Neutrophil (primary cell): Measurements from ENCODE around the gene REXO4.

Experiments used
- H3K27ac ChIP-seq: fragments of 200-600 bp; sonication (generic); 2 replicates; pipeline ENCODE4 v1.5.1; 2016; ENCODE audit warnings: mild to moderate bottlenecking, moderate library complexity
- H3K27me3 ChIP-seq: fragments of 200-600 bp; sonication (generic); 2 replicates; pipeline ENCODE4 v1.6.0; 2016; ENCODE audit warnings: mild to moderate bottlenecking
- H3K36me3 ChIP-seq: fragments of 200-600 bp; sonication (generic); 2 replicates; pipeline ENCODE4 v1.5.1; 2017
- H3K4me1 ChIP-seq, 2 experiments: fragments of 200-600 bp in 1 of 2; sonication (generic) in 1 of 2; 1 replicate in 1 of 2; 2 replicates in 1 of 2; pipeline versions ENCODE4 v1.5.1 to v1.6.1; 2013 to 2016; ENCODE audit warnings: low read depth in 1 of 2, low read length in 1 of 2, mild to moderate bottlenecking in 1 of 2, moderate library complexity in 1 of 2; ENCODE audit not compliant: control insufficient read depth in 1 of 2, insufficient read depth in 1 of 2
- H3K4me3 ChIP-seq, 2 experiments: fragments of 200-600 bp in 1 of 2; sonication (generic) in 1 of 2; 1 replicate in 1 of 2; 2 replicates in 1 of 2; pipeline ENCODE4 v1.5.1; 2013 to 2016; ENCODE audit warnings: low read depth in 1 of 2, low read length in 1 of 2, mild to moderate bottlenecking in 1 of 2, moderate library complexity in 1 of 2
- H3K9me3 ChIP-seq: fragments of 200-600 bp; sonication (generic); 2 replicates; pipeline ENCODE4 v1.5.1; 2016
- TF ChIP-seq, protein P1 (sequence below): fragments of 200-600 bp; sonication (generic); IDR thresholded peaks from 2 replicates; pipeline ENCODE4 v1.5.1; 2016; ENCODE audit warnings: antibody characterized with exemption

The REXO4 gene

GRCh38 chr9:133419005-133419404 is 1.2 kb upstream of the REXO4 start:
- TF ChIP-seq, protein P1, sequence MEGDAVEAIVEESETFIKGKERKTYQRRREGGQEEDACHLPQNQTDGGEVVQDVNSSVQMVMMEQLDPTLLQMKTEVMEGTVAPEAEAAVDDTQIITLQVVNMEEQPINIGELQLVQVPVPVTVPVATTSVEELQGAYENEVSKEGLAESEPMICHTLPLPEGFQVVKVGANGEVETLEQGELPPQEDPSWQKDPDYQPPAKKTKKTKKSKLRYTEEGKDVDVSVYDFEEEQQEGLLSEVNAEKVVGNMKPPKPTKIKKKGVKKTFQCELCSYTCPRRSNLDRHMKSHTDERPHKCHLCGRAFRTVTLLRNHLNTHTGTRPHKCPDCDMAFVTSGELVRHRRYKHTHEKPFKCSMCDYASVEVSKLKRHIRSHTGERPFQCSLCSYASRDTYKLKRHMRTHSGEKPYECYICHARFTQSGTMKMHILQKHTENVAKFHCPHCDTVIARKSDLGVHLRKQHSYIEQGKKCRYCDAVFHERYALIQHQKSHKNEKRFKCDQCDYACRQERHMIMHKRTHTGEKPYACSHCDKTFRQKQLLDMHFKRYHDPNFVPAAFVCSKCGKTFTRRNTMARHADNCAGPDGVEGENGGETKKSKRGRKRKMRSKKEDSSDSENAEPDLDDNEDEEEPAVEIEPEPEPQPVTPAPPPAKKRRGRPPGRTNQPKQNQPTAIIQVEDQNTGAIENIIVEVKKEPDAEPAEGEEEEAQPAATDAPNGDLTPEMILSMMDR = no peak
- Histone ChIP-seq H3K4me1 (peaks cover 16 to 19% of the 10 kb centered on the region in 2 experiments), H3K27ac (no peak overlapping the region)

DNA sequence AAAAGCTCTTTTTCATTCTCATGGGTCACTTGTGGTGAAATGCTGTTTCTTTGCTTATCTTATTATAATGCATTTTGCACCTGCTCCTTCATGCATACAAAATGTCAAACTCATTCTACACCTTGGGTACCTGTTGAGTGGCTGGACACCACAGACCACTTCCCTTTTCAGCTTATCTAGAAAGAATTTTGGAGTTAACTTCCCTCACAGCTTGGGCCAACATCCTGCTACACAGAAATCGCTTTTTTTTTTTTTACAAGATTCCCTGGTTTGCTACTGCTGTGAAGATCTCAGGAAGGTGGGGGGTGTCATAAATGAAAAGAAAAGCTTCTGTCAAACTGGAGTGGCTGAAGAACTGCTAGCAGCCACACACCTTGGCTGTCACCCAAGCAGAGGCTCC is 2.6 kb downstream of the REXO4 start:
- Histone ChIP-seq H3K27ac (no peak overlapping the region), H3K9me3 (no peaks in the 10 kb centered on the region), H3K4me1 (peaks cover 16 to 19% of the 10 kb centered on the region in 2 experiments), H3K27me3 (no peaks in the 10 kb centered on the region), H3K4me3 (no peak overlapping the region), H3K36me3 (peaks cover 43% of the 10 kb centered on the region)
- TF ChIP-seq, protein P1 = no peak

More at GRCh38 chr9:133419005-133419404, 1.2 kb upstream of the REXO4 start:
- Histone ChIP-seq H3K9me3 (no peaks in the 10 kb centered on the region), H3K36me3 (peaks cover 6% of the 10 kb centered on the region), H3K27me3 (no peaks in the 10 kb centered on the region), H3K4me3 (no peak overlapping the region)

- TF ChIP-seq, protein P1 = no peak
Measured at GRCh38 chr9:133408042-133408441, 9.8 kb downstream of the REXO4 start.

DNA sequence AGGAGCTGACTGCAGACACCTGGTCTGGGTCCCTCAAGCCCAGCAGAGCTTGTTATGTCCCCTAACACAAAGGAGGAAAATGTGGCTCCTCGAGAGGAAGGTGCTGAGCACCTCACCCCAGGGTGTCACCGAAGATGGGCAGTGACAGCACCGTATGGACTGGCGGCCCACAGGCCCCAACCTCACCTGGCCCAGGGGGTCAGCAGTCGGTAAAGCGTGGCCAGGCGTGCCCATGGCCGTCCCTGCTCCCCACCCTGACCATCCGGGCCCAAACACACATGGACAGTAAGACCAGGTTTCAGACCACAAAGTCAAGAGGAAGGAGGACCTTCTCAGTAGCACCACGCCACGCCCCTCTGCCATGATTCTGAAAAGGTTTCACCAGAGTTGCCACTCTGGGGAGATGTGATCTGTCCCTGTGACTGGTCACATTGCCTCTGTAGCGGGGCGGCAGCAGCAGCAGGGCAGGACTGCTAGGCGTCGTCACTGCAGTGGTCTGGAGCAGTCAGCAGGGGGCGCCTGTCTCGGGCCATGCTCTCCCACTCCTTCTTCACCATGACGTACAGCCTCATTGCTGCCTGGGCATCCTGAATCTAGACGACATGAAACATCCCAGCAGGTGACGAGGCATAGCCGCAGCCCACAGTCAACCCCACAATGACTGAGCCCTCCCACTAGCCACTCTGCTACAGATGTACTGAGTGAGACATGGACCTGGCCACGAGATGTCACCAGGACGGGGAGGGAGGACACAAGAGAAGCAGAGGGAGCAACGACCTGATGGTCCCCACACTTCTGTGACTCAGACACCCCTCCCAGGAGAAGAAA is 11.1 kb downstream of the REXO4 start:
- H3K27me3 ChIP-seq = no peaks in the 10 kb centered on the region
- TF ChIP-seq, protein P1 = peak; percentile 81
- H3K9me3 ChIP-seq = no peaks in the 10 kb centered on the region
- H3K36me3 ChIP-seq = peaks cover 53% of the 10 kb centered on the region
- H3K27ac ChIP-seq = no peak overlapping the region
- no peak overlapping the region for H3K4me3 ChIP-seq
- H3K4me1 ChIP-seq = no peaks in the 10 kb centered on the region

More at GRCh38 chr9:133408042-133408441, 9.8 kb downstream of the REXO4 start:
- Histone ChIP-seq H3K4me1 (no peaks in the 10 kb centered on the region), H3K4me3 (no peak overlapping the region), H3K27me3 (no peaks in the 10 kb centered on the region), H3K9me3 (no peaks in the 10 kb centered on the region), H3K27ac (no peak overlapping the region), H3K36me3 (peaks cover 67% of the 10 kb centered on the region)

- H3K9me3 ChIP-seq = no peaks in the 10 kb centered on the region
- H3K27me3 ChIP-seq = no peaks in the 10 kb centered on the region
- no peak overlapping the region for H3K4me3 ChIP-seq
- H3K4me1 ChIP-seq = no peaks in the 10 kb centered on the region
- H3K27ac ChIP-seq = no peak overlapping the region
- H3K36me3 ChIP-seq = peaks cover 44% of the 10 kb centered on the region
- TF ChIP-seq, protein P1 = no peak
Measured at GRCh38 chr9:133405508-133406438, 12.0 kb downstream of the REXO4 start.
